OCI-LY3 (cell line): ENCODE data around the gene NDUFB8.

Source experiments
- H2AFZ ChIP-seq: fragments of 200-600, 300-600 bp; shearing (Covaris generic); 2 replicates; pipeline ENCODE4 v1.6.0; 2014; ENCODE audit warnings: antibody characterized with exemption, low read depth, low read length
- H3K27ac ChIP-seq: fragments of 200-600, 300-600 bp; sonication (generic); 2 replicates; pipeline ENCODE4 v1.5.1; 2014; ENCODE audit warnings: mild to moderate bottlenecking, low read length, moderate library complexity, mixed read lengths
- H3K27me3 ChIP-seq: fragments of 200-600, 300-600 bp; sonication (generic); 2 replicates; pipeline ENCODE4 v1.6.1; 2014; ENCODE audit warnings: low read depth, low read length, mixed read lengths
- H3K36me3 ChIP-seq: fragments of 200-600, 300-600 bp; sonication (generic); replicated peaks from 2 replicates; pipeline ENCODE3; 2014; ENCODE audit warnings: low read depth, low read length, mixed read lengths
- H3K4me1 ChIP-seq: fragments of 300-600, 200-600 bp; sonication (generic); 2 replicates; pipeline ENCODE4 v1.6.1; 2014; ENCODE audit warnings: low read length, mixed read lengths
- H3K4me2 ChIP-seq: fragments of 200-600, 300-600 bp; sonication (generic); 2 replicates; pipeline ENCODE4 v1.6.1; 2014; ENCODE audit warnings: low read length, mixed read lengths
- H3K4me3 ChIP-seq: fragments of 300-600, 200-600 bp; sonication (generic); 2 replicates; pipeline ENCODE4 v1.5.1; 2014; ENCODE audit warnings: antibody characterized with exemption, mild to moderate bottlenecking, low read length, moderate library complexity
- H3K79me2 ChIP-seq: fragments of 300-600, 200-600 bp; shearing (Covaris generic); 2 replicates; pipeline ENCODE4 v1.6.1; 2014; ENCODE audit warnings: mild to moderate bottlenecking, low read length, mixed read lengths
- H3K9ac ChIP-seq: fragments of 300-600, 200-600 bp; shearing (Covaris generic); 2 replicates; pipeline ENCODE4 v1.6.0; 2014; ENCODE audit warnings: mild to moderate bottlenecking, low read length, moderate library complexity
- H3K9me3 ChIP-seq: fragments of 200-600, 300-600 bp; shearing (Covaris generic); 2 replicates; pipeline ENCODE4 v1.6.1; 2014; ENCODE audit warnings: low read length, mixed read lengths; ENCODE audit not compliant: insufficient read depth
- H4K20me1 ChIP-seq: fragments of 200-600, 300-600 bp; sonication (generic); 2 replicates; pipeline ENCODE4 v1.6.1; 2016; ENCODE audit warnings: low read length, mixed read lengths; ENCODE audit not compliant: insufficient read depth
- CTCF ChIP-seq: fragments of 200-600, 300-600 bp; sonication (generic); IDR thresholded peaks from 2 replicates; pipeline ENCODE4 v1.5.1; 2014; ENCODE audit warnings: antibody characterized with exemption, low read length, low read depth
- EZH2phosphoT487 ChIP-seq: fragments of 200-600 bp; shearing (Covaris generic); IDR thresholded peaks from 2 replicates; pipeline ENCODE4 v1.6.1; 2018; ENCODE audit warnings: antibody characterized with exemption, mixed run types, low read depth

The NDUFB8 gene

GRCh38 chr10:100496567-100496966, 33.1 kb downstream of the NDUFB8 start:
- Histone ChIP-seq H3K4me1 (no peaks in the 10 kb centered on the region), H3K36me3 (no peaks in the 10 kb centered on the region), H2AFZ (no peak overlapping the region), H3K9me3 (no peaks in the 10 kb centered on the region), H3K4me2 (no peak overlapping the region), H4K20me1 (no peaks in the 10 kb centered on the region), H3K27me3 (no peaks in the 10 kb centered on the region), H3K27ac (no peak overlapping the region), H3K9ac (no peak overlapping the region), H3K79me2 (no peaks in the 10 kb centered on the region), H3K4me3 (no peak overlapping the region)
- TF ChIP-seq EZH2phosphoT487 (no peak), CTCF (no peak)

GRCh38 chr10:100490531-100490930, 39.1 kb downstream of the NDUFB8 start:
- Histone ChIP-seq H3K9ac (no peak overlapping the region), H4K20me1 (no peaks in the 10 kb centered on the region), H3K4me2 (no peak overlapping the region), H2AFZ (no peak overlapping the region), H3K79me2 (no peaks in the 10 kb centered on the region), H3K27me3 (no peaks in the 10 kb centered on the region), H3K9me3 (no peaks in the 10 kb centered on the region), H3K4me3 (no peak overlapping the region), H3K4me1 (no peaks in the 10 kb centered on the region), H3K36me3 (no peaks in the 10 kb centered on the region), H3K27ac (no peak overlapping the region)
- TF ChIP-seq CTCF (no peak), EZH2phosphoT487 (no peak)

- Histone ChIP-seq H4K20me1 (no peaks in the 10 kb centered on the region), H2AFZ (no peak overlapping the region), H3K4me1 (no peaks in the 10 kb centered on the region), H3K9me3 (no peaks in the 10 kb centered on the region), H3K27me3 (no peaks in the 10 kb centered on the region), H3K9ac (no peak overlapping the region), H3K4me2 (no peak overlapping the region), H3K79me2 (no peaks in the 10 kb centered on the region), H3K36me3 (no peaks in the 10 kb centered on the region), H3K27ac (no peak overlapping the region), H3K4me3 (no peak overlapping the region)
- TF ChIP-seq EZH2phosphoT487 (no peak), CTCF (no peak)
Measured at GRCh38 chr10:100489396-100489795, 40.3 kb downstream of the NDUFB8 start.

- Histone ChIP-seq H3K36me3 (no peaks in the 10 kb centered on the region), H3K9ac (no peak overlapping the region), H3K27ac (no peak overlapping the region), H3K79me2 (no peaks in the 10 kb centered on the region), H4K20me1 (no peaks in the 10 kb centered on the region), H3K4me3 (no peak overlapping the region), H2AFZ (no peak overlapping the region), H3K4me1 (0 out of 2 replicates have a peak, but pooled peaks cover 3% of the 10 kb centered on the region), H3K9me3 (no peaks in the 10 kb centered on the region), H3K27me3 (no peaks in the 10 kb centered on the region), H3K4me2 (no peak overlapping the region)
- TF ChIP-seq CTCF (no peak), EZH2phosphoT487 (no peak)
Measured at GRCh38 chr10:100487529-100487928, 42.1 kb downstream of the NDUFB8 start.
